ENCODE measurements around the gene USP37.

USP37 gene

GRCh38 chr2:218401890-218402289 lies 166.3 kb downstream of the USP37 start:
- no peak for DNase-seq

DNA sequence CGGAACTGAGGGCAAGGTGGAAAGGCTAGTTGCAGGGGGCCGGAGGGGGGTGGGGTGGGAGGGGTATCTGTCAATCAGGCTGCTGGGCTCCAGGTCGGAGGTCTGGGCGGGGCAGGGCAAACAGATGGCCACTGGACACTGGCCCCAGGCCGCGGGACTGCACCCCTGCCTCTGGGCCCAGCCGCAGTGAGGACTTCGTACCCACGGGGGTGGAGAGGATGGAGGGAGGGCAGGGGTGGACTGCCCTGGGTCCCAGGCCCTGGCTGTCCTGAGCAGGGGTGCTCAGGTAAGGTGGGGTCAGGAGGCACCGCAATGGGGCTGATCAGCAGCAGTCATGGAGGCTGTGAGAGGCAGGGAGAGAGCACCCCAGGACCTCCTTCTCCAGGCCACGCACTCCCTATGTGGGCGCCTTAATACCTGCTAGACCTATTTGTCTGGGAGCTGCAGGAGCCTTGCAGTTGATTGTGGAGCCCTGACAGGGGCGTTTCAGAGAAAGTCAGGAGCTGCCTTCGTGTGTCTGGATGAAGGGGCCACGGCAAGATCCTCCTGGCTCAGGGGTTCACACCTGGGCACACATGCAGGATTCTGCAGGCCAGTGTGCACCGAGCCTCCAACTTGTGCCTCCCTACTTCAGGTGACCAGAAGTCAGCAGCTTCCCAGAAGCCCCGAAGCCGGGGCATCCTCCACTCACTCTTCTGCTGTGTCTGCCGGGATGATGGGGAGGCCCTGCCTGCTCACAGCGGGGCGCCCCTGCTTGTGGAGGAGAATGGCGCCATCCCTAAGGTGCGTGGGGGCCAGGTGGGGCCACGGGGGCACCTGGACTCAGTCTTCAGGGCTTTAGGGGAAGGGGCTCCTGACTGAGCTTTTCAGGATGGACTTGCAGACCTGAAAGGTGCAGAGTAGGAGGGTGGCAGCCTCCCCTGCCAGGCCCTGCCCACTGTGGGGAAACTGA lies 166.9 kb downstream of the USP37 start:
- DNase-seq: peak; percentile 23
